HEK293T (cell line): Measurements from ENCODE around the gene ALK.

Experiments
- CTCF ChIA-PET: fragments of 350-600 bp; formaldehyde crosslinking; extraction: SDS; loops from one replicate; lab custom pipeline; 2021; ENCODE audit warnings: antibody characterized with exemption, inconsistent platforms; lab: Yijun Ruan, JAX
- POLR2A ChIA-PET: fragments of 350-600 bp; formaldehyde crosslinking; extraction: SDS; loops from one replicate; lab custom pipeline; 2020; ENCODE audit warnings: antibody characterized with exemption, inconsistent platforms; lab: Yijun Ruan, JAX
- DNase-seq: peaks from one replicate; pipeline ENCODE4 v3.0.0; 2012; ENCODE audit warnings: mixed read lengths; ENCODE audit errors: extremely low spot score
- ARNT ChIP-seq: fragments of 450-650 bp; IDR thresholded peaks from 2 replicates; pipeline ENCODE4 v1.6.1; 2017; ENCODE audit warnings: mild to moderate bottlenecking
- BHLHE40 ChIP-seq: fragments of 450-650 bp; IDR thresholded peaks from 2 replicates; pipeline ENCODE4 v1.6.1; 2016; ENCODE audit warnings: mild to moderate bottlenecking, moderate library complexity, borderline replicate concordance
- CTBP1 ChIP-seq: fragments of 450-650 bp; IDR thresholded peaks from 2 replicates; pipeline ENCODE4 v1.6.1; 2016; ENCODE audit warnings: borderline replicate concordance
- ELF4 ChIP-seq: fragments of 450-650 bp; IDR thresholded peaks from 2 replicates; pipeline ENCODE4 v1.6.1; 2017; ENCODE audit warnings: antibody characterized with exemption
- FOXA1 ChIP-seq: fragments of 450-650 bp; IDR thresholded peaks from 2 replicates; pipeline ENCODE4 v1.6.1; 2016; ENCODE audit warnings: mild to moderate bottlenecking
- FOXK2 ChIP-seq: fragments of 450-650 bp; IDR thresholded peaks from 2 replicates; pipeline ENCODE4 v1.6.1; 2016; ENCODE audit warnings: mild to moderate bottlenecking
- FOXM1 ChIP-seq: fragments of 450-650 bp; IDR thresholded peaks from 2 replicates; pipeline ENCODE4 v1.6.1; 2017; ENCODE audit warnings: mild to moderate bottlenecking, borderline replicate concordance
- HDGF ChIP-seq: fragments of 450-650 bp; IDR thresholded peaks from 2 replicates; pipeline ENCODE4 v1.6.1; 2017; ENCODE audit warnings: antibody characterized with exemption, borderline replicate concordance
- L3MBTL2 ChIP-seq: fragments of 450-650 bp; conservative IDR thresholded peaks from 2 replicates; pipeline ENCODE4 v1.6.1; 2016; ENCODE audit warnings: mild to moderate bottlenecking
- LEF1 ChIP-seq: fragments of 450-650 bp; IDR thresholded peaks from 2 replicates; pipeline ENCODE4 v1.6.1; 2017; ENCODE audit warnings: mild to moderate bottlenecking, borderline replicate concordance
- NFRKB ChIP-seq: fragments of 450-650 bp; IDR thresholded peaks from 2 replicates; pipeline ENCODE4 v1.6.1; 2016; ENCODE audit warnings: mild to moderate bottlenecking, moderate library complexity
- PKNOX1 ChIP-seq: fragments of 450-650 bp; IDR thresholded peaks from 2 replicates; pipeline ENCODE4 v1.6.1; 2016
- SP1 ChIP-seq: fragments of 450-650 bp; IDR thresholded peaks from 2 replicates; pipeline ENCODE4 v1.6.1; 2017
- SUZ12 ChIP-seq: fragments of 450-650 bp; IDR thresholded peaks from 2 replicates; pipeline ENCODE4 v1.6.1; 2016; ENCODE audit warnings: mild to moderate bottlenecking
- TARDBP ChIP-seq: fragments of 450-650 bp; IDR thresholded peaks from 2 replicates; pipeline ENCODE4 v1.6.1; 2016
- ZNF384 ChIP-seq: fragments of 450-650 bp; IDR thresholded peaks from 2 replicates; pipeline ENCODE4 v1.6.1; 2016

The ALK gene

GRCh38 chr2:29405266-29405665 is 516.1 kb downstream of the ALK start:
- TF ChIP-seq LEF1 (no peak), CTBP1 (no peak), HDGF (no peak), FOXK2 (no peak), SUZ12 (no peak), PKNOX1 (no peak), L3MBTL2 (no peak), ZNF384 (no peak), TARDBP (no peak), FOXM1 (no peak), NFRKB (no peak), SP1 (no peak), ELF4 (no peak), FOXA1 (no peak), BHLHE40 (no peak), ARNT (no peak)
- ChIA-PET POLR2A (no interaction called here), CTCF (no interaction called here)
- DNase-seq: no peak

GRCh38 chr2:29401994-29402393 is 519.4 kb downstream of the ALK start:
- DNase-seq: no peak
- ChIA-PET POLR2A (no interaction called here), CTCF (no interaction called here)
- TF ChIP-seq ELF4: no peak
- no peak for TF ChIP-seq TARDBP
- no peak for TF ChIP-seq L3MBTL2
- no peak for TF ChIP-seq NFRKB
- TF ChIP-seq PKNOX1: no peak
- no peak for TF ChIP-seq ARNT
- no peak for TF ChIP-seq HDGF
- TF ChIP-seq CTBP1: no peak
- no peak for TF ChIP-seq FOXK2

GRCh38 chr2:29400930-29401653 is 520.3 kb downstream of the ALK start:
- ChIA-PET CTCF (no interaction called here), POLR2A (no interaction called here)
- no peak for DNase-seq
- TF ChIP-seq HDGF (no peak), ARNT (no peak), PKNOX1 (no peak), SP1 (no peak), ELF4 (no peak), TARDBP (no peak), ZNF384 (no peak), SUZ12 (no peak), FOXK2 (no peak)

- TF ChIP-seq SP1: no peak
- POLR2A ChIA-PET: no interaction called here
- CTCF ChIA-PET: interaction anchor here (1.3 kb wide), 1 partner anchor 89 kb away, joined by 3 read pairs; no protein-coding TSS in a partner anchor
- peak; percentile 11 for DNase-seq
Observed at GRCh38 chr2:29398384-29399237, 522.8 kb downstream of the ALK start.

GRCh38 chr2:29397713-29398112 is 523.7 kb downstream of the ALK start:
- DNase-seq: no peak
- ChIA-PET POLR2A (no interaction called here), CTCF (interaction anchor here (1.3 kb wide), 1 partner anchor 88 kb away, joined by 3 read pairs; no protein-coding TSS in a partner anchor)
- TF ChIP-seq ARNT: no peak
- TF ChIP-seq PKNOX1: no peak
- no peak for TF ChIP-seq FOXA1

- TF ChIP-seq HDGF (no peak), ARNT (no peak), SP1 (no peak), CTBP1 (no peak), PKNOX1 (no peak), SUZ12 (no peak), ELF4 (no peak), FOXM1 (no peak), NFRKB (no peak), ZNF384 (no peak), FOXK2 (no peak)
- CTCF ChIA-PET: no interaction called here
- POLR2A ChIA-PET: no interaction called here
- no peak for DNase-seq
Observed at GRCh38 chr2:29397039-29397438, 524.3 kb downstream of the ALK start.
